Measurements from ENCODE around the gene SPTLC1. TPM values are rescaled to one million over a fixed set of nuclear protein-coding genes. Genes with fewer than 3 reads are reported as not detected.

Gene SPTLC1, protein sequence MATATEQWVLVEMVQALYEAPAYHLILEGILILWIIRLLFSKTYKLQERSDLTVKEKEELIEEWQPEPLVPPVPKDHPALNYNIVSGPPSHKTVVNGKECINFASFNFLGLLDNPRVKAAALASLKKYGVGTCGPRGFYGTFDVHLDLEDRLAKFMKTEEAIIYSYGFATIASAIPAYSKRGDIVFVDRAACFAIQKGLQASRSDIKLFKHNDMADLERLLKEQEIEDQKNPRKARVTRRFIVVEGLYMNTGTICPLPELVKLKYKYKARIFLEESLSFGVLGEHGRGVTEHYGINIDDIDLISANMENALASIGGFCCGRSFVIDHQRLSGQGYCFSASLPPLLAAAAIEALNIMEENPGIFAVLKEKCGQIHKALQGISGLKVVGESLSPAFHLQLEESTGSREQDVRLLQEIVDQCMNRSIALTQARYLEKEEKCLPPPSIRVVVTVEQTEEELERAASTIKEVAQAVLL
- 60.6 and 62.1 TPM in 2 replicates for total RNA-seq (2021)
- percentile 87 among the genes with signal in this experiment for Bru-seq, nascent RNA
- percentile 82 among the genes with signal in this experiment for BruChase-seq, experiment 1, labeled RNA remaining after a 2-hour chase
- percentile 89 among the genes with signal in this experiment for BruChase-seq, experiment 2, labeled RNA remaining after a 6-hour chase
- long read RNA-seq, transcript SPTLC1-201 (15 exons, 1,894 nt): major isoform, 197 of 234 reads
- long read RNA-seq, transcript SPTLC1-202 (6 exons, 946 nt): minor isoform, 13 of 234 reads
- long read RNA-seq, partial matches to known transcripts: 5 of 234 reads
- long read RNA-seq, other reads (novel, unspliced or antisense): 18 of 234 reads

GRCh38 chr9:92115071-92115858, at the start of gene SPTLC1:
Gene SPTLC1 (minus strand): TSS chr9:92115413. CDS start chr9:92115370, 43 bp downstream.
- intact Hi-C loops (cut with micrococcal nuclease; ENCODE audit: unreplicated experiment): no loop called here
- TSS peak; percentile 99 for BruUV-seq (replicated peaks)
- peaks cover 17% of the 10 kb centered on the region for H3K36me3 ChIP-seq (ENCODE audit: insufficient read depth, low read length, poor library complexity, severe bottlenecking)
- ChIA-PET POLR2A (ENCODE audit: low non-redundant PET) (interaction anchor here (0.6 kb wide), 1 partner anchor 322 kb away, joined by 9 read pairs; no protein-coding TSS in a partner anchor), CTCF (interaction anchor here (0.6 kb wide), 3 partner anchors 357 to 704 kb away, joined by 4 to 14 read pairs (median 5); no protein-coding TSS in a partner anchor)
- peak within 1 kb of the TSS; percentile 88 for H3K27ac ChIP-seq (ENCODE audit: low read depth, low read length, poor library complexity, severe bottlenecking)
- peak within 1 kb of the TSS; percentile 86 for H3K4me3 ChIP-seq (ENCODE audit: low read depth, low read length, poor library complexity, severe bottlenecking)
- peaks cover 10% of the 10 kb centered on the region for H3K4me1 ChIP-seq (ENCODE audit: insufficient read depth, low read length, poor library complexity, severe bottlenecking)
- TF ChIP-seq CTCF (conservative IDR thresholded peaks at IDR 0.05; ENCODE audit: low read depth, low read length) (no peak), EZH2 (IDR thresholded peaks at IDR 0.05; ENCODE audit: borderline replicate concordance, low read depth, low read length, poor library complexity, severe bottlenecking) (no peak)
- H3K9me3 ChIP-seq (ENCODE audit: low read depth, low read length, poor library complexity, severe bottlenecking): no peaks in the 10 kb centered on the region
- peak; percentile 94 for DNase-seq (ENCODE audit: low spot score)
- no peaks in the 10 kb centered on the region for H3K27me3 ChIP-seq (replicated peaks; ENCODE audit: insufficient read depth, low read depth, low read length, poor library complexity)

GRCh38 chr9:92164975-92165374, 49.8 kb upstream of the SPTLC1 start:
- intact Hi-C loops (cut with micrococcal nuclease; ENCODE audit: unreplicated experiment): no loop called here

More at GRCh38 chr9:92164975-92165374, 49.8 kb upstream of the SPTLC1 start:
- no peak for DNase-seq (ENCODE audit: low spot score)
- Histone ChIP-seq H3K4me1 (ENCODE audit: insufficient read depth, low read length, poor library complexity, severe bottlenecking) (no peaks in the 10 kb centered on the region), H3K27ac (ENCODE audit: low read depth, low read length, poor library complexity, severe bottlenecking) (no peak overlapping the region), H3K9me3 (ENCODE audit: low read depth, low read length, poor library complexity, severe bottlenecking) (no peaks in the 10 kb centered on the region), H3K4me3 (ENCODE audit: low read depth, low read length, poor library complexity, severe bottlenecking) (no peak overlapping the region), H3K27me3 (replicated peaks; ENCODE audit: insufficient read depth, low read depth, low read length, poor library complexity) (no peaks in the 10 kb centered on the region), H3K36me3 (ENCODE audit: insufficient read depth, low read length, poor library complexity, severe bottlenecking) (no peaks in the 10 kb centered on the region)
- POLR2A ChIA-PET (ENCODE audit: low non-redundant PET): no interaction called here
- TF ChIP-seq EZH2 (IDR thresholded peaks at IDR 0.05; ENCODE audit: borderline replicate concordance, low read depth, low read length, poor library complexity, severe bottlenecking) (no peak), CTCF (conservative IDR thresholded peaks at IDR 0.05; ENCODE audit: low read depth, low read length) (no peak)
- CTCF ChIA-PET: no interaction called here
- no TSS peak for BruUV-seq (replicated peaks)
